Measurements from ENCODE around the gene METTL27.

DNA sequence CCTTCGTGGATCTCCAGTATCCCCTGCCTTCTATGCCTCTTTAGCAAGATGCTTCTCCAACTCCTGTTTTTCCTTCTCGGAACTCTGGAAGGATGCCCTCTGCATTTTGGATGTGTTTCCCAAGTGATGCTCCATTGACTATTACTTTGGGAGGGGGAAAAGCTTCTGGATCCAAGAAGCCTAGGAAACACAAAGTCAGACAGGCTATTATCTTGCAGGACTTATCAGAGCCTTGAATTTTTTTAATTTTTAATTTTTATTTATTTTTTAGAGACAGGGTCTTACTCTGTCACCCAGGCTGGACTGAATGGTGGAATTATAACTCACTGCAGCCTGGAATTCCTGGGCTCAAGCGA is 39.7 kb upstream of the METTL27 start:
- TF ChIP-seq POLR2AphosphoS5 (IDR thresholded peaks at IDR 0.05; ENCODE audit: low read depth): no peak
- TF ChIP-seq GABPA (IDR thresholded peaks at IDR 0.05; ENCODE audit: low read depth): no peak
- TF ChIP-seq, protein P1, sequence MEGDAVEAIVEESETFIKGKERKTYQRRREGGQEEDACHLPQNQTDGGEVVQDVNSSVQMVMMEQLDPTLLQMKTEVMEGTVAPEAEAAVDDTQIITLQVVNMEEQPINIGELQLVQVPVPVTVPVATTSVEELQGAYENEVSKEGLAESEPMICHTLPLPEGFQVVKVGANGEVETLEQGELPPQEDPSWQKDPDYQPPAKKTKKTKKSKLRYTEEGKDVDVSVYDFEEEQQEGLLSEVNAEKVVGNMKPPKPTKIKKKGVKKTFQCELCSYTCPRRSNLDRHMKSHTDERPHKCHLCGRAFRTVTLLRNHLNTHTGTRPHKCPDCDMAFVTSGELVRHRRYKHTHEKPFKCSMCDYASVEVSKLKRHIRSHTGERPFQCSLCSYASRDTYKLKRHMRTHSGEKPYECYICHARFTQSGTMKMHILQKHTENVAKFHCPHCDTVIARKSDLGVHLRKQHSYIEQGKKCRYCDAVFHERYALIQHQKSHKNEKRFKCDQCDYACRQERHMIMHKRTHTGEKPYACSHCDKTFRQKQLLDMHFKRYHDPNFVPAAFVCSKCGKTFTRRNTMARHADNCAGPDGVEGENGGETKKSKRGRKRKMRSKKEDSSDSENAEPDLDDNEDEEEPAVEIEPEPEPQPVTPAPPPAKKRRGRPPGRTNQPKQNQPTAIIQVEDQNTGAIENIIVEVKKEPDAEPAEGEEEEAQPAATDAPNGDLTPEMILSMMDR (IDR thresholded peaks at IDR 0.05; ENCODE audit: insufficient read depth, low read length): no peak
- no peak for TF ChIP-seq REST (IDR thresholded peaks at IDR 0.05; ENCODE audit: insufficient replicate concordance, low read depth)
- no peak for TF ChIP-seq SPI1 (IDR thresholded peaks at IDR 0.05; ENCODE audit: borderline replicate concordance, low read depth)
